Endodermal cell (in vitro differentiated cells): ENCODE data around the gene GTF2F2. TPM values are rescaled to one million over a fixed set of nuclear protein-coding genes. Genes with fewer than 3 reads are reported as not detected.

Experiments
- DNase-seq: peaks from one replicate; pipeline ENCODE4 v3.0.0-alpha.2; 2017
- H3K27ac ChIP-seq: 2 replicates; pipeline ENCODE4 v1.5.1; 2013; ENCODE audit warnings: mild to moderate bottlenecking, low read depth, low read length, moderate library complexity
- H3K27me3 ChIP-seq: 2 replicates; pipeline ENCODE4 v1.6.1; 2013; ENCODE audit warnings: mild to moderate bottlenecking, low read length, moderate library complexity; ENCODE audit not compliant: insufficient read depth, control insufficient read depth, poor library complexity, severe bottlenecking
- H3K36me3 ChIP-seq: 2 replicates; pipeline ENCODE4 v1.7.0; 2013; ENCODE audit warnings: mild to moderate bottlenecking, low read length, moderate library complexity; ENCODE audit not compliant: control insufficient read depth, insufficient read depth
- H3K4me1 ChIP-seq: one replicate; pipeline ENCODE4 v1.7.0; 2013; ENCODE audit warnings: low read length; ENCODE audit not compliant: control insufficient read depth, insufficient read depth
- H3K4me3 ChIP-seq: 2 replicates; pipeline ENCODE4 v1.5.1; 2013; ENCODE audit warnings: mild to moderate bottlenecking, low read length, moderate library complexity
- H3K9ac ChIP-seq: 2 replicates; pipeline ENCODE4 v1.6.1; 2013; ENCODE audit warnings: mild to moderate bottlenecking, low read length, moderate library complexity; ENCODE audit not compliant: poor library complexity, severe bottlenecking; ENCODE audit errors: extremely low read depth
- H3K9me3 ChIP-seq: 2 replicates; pipeline ENCODE4 v1.6.1; 2013; ENCODE audit warnings: mild to moderate bottlenecking, low read length, moderate library complexity; ENCODE audit not compliant: control insufficient read depth
- H3K27ac Mint-ChIP-seq: 2 replicates; pipeline ENCODE4 v1.8.0; 2020; ENCODE audit warnings: mixed read lengths
- H3K27me3 Mint-ChIP-seq: 2 replicates; pipeline ENCODE4 v1.8.0; 2021; ENCODE audit warnings: mild to moderate bottlenecking, mixed read lengths; ENCODE audit not compliant: insufficient read depth
- H3K36me3 Mint-ChIP-seq: 2 replicates; pipeline ENCODE4 v1.8.0; 2020; ENCODE audit warnings: low read depth, mixed read lengths
- H3K4me1 Mint-ChIP-seq: 2 replicates; pipeline ENCODE4 v1.8.0; 2020; ENCODE audit warnings: mixed read lengths
- H3K4me3 Mint-ChIP-seq: 2 replicates; pipeline ENCODE4 v1.8.0; 2020; ENCODE audit warnings: mild to moderate bottlenecking, moderate library complexity, mixed read lengths
- H3K9me3 Mint-ChIP-seq: 2 replicates; pipeline ENCODE4 v1.8.0; 2020; ENCODE audit warnings: mild to moderate bottlenecking, mixed read lengths
- CTCF ChIP-seq: fragments of 200-600 bp; sonication (generic); conservative IDR thresholded peaks from 2 replicates; pipeline ENCODE4 v1.5.0; 2021; ENCODE audit warnings: antibody characterized with exemption, mild to moderate bottlenecking
- WGBS, 2 experiments: methylation state at CpG; one replicate each; pipeline versions ENCODE4 v1.1.5 to v1.1.7; 2013; ENCODE audit warnings: missing lambda C conversion rate in 2 of 2, mixed read lengths in 1 of 2; ENCODE audit not compliant: insufficient coverage in 1 of 2, insufficient read length in 1 of 2; 5-methylcytosine and 5-hydroxymethylcytosine counted together
- total RNA-seq, 2 donors: library from RNA; stranded (reverse); fragmentation: NEBNext Ultra II Directional in 1 of 2; extraction: Animal tissue kit (Norgen Biotek cat#: 25700) in 1 of 2; gene quantifications; 2 replicates in 1 of 2; 3 replicates in 1 of 2; pipeline ENCODE4 v1.2.1, GENCODE V29; 2021

GTF2F2 gene
- total RNA-seq, 2 donors from 2014 or later: 27.0 to 27.4 TPM

- H3K9me3 Mint-ChIP-seq: no peaks in the 10 kb centered on the region
- WGBS, 2 experiments: 90 to 95% methylated on average over 4 to 5 of the region's 5 CpGs
- H3K36me3 Mint-ChIP-seq: no peaks in the 10 kb centered on the region
Measured at GRCh38 chr13:45305079-45305478, 184.8 kb downstream of the GTF2F2 start.

GRCh38 chr13:45306966-45307365, 186.7 kb downstream of the GTF2F2 start:
- no peaks in the 10 kb centered on the region for H3K9me3 ChIP-seq
- Mint-ChIP-seq H3K27ac (no peak overlapping the region), H3K36me3 (no peaks in the 10 kb centered on the region), H3K4me1 (peaks cover 21% of the 10 kb centered on the region), H3K9me3 (no peaks in the 10 kb centered on the region), H3K4me3 (no peak overlapping the region), H3K27me3 (peaks cover 8% of the 10 kb centered on the region)
- no peak overlapping the region for H3K9ac ChIP-seq
- no peak overlapping the region for H3K4me3 ChIP-seq
- no peaks in the 10 kb centered on the region for H3K36me3 ChIP-seq
- no peak overlapping the region for H3K27ac ChIP-seq
- H3K27me3 ChIP-seq: peaks cover 6% of the 10 kb centered on the region
- DNase-seq: no peak
- no peak for TF ChIP-seq CTCF
- H3K4me1 ChIP-seq: no peaks in the 10 kb centered on the region

More at GRCh38 chr13:45305079-45305478, 184.8 kb downstream of the GTF2F2 start:
- no peak for TF ChIP-seq CTCF
- no peaks in the 10 kb centered on the region for H3K27me3 ChIP-seq
- H3K9me3 ChIP-seq: no peaks in the 10 kb centered on the region
- H3K4me1 ChIP-seq: no peaks in the 10 kb centered on the region
- no peak overlapping the region for H3K4me3 ChIP-seq
- no peak overlapping the region for H3K27ac Mint-ChIP-seq
- no peak overlapping the region for H3K9ac ChIP-seq
- no peak overlapping the region for H3K4me3 Mint-ChIP-seq
- no peaks in the 10 kb centered on the region for H3K36me3 ChIP-seq
- no peak overlapping the region for H3K27ac ChIP-seq
- peak; percentile 57 for DNase-seq
- H3K27me3 Mint-ChIP-seq: no peaks in the 10 kb centered on the region
- peaks cover 27% of the 10 kb centered on the region for H3K4me1 Mint-ChIP-seq

GRCh38 chr13:45310341-45311131, 190.2 kb downstream of the GTF2F2 start:
- Mint-ChIP-seq H3K27me3 (peaks cover 8% of the 10 kb centered on the region), H3K27ac (no peak overlapping the region)

More at GRCh38 chr13:45310341-45311131, 190.2 kb downstream of the GTF2F2 start:
- WGBS, 2 experiments: 40 to 54% methylated on average over 13 to 15 of the region's 15 CpGs
- Mint-ChIP-seq H3K4me1 (peaks cover 11% of the 10 kb centered on the region), H3K4me3 (peak overlapping the region; percentile 71), H3K9me3 (no peaks in the 10 kb centered on the region), H3K36me3 (no peaks in the 10 kb centered on the region)
- Histone ChIP-seq H3K27me3 (peaks cover 6% of the 10 kb centered on the region), H3K9me3 (no peaks in the 10 kb centered on the region), H3K9ac (no peak overlapping the region), H3K4me1 (no peaks in the 10 kb centered on the region), H3K27ac (no peak overlapping the region), H3K36me3 (no peaks in the 10 kb centered on the region), H3K4me3 (no peak overlapping the region)
- no peak for TF ChIP-seq CTCF
- DNase-seq: no peak
